Spleen (tissue), 11 donors: Measurements from ENCODE around the gene LILRA2. TPM values are rescaled to one million over a fixed set of nuclear protein-coding genes. Genes with fewer than 3 reads are reported as not detected.
"Not testable (repeated sequence)": the region's sequence is repeated elsewhere in the genome, so short reads cannot be mapped to it uniquely, and the experiment has no call there.

Source experiments
- DNase-seq: peaks from one replicate; pipeline ENCODE4 v3.0.0-alpha.2; 2020
- H3K27ac ChIP-seq, 8 donors: fragments of 200-600 bp; sonication (generic) in 7 of 8; 1 replicate in 4 of 8; 2 replicates in 4 of 8; pipeline versions ENCODE4 v1.5.0 to v1.8.0; 2016 to 2021; ENCODE audit warnings: inconsistent platforms in 4 of 8, mild to moderate bottlenecking in 4 of 8, moderate library complexity in 1 of 8
- H3K27me3 ChIP-seq, 7 donors: fragments of 200-600 bp; sonication (generic) in 6 of 7; replicated peaks in 1 of 7; 1 replicate in 4 of 7; 2 replicates in 3 of 7; pipeline versions ENCODE4 v1.5.0 to v1.8.0; 2016 to 2021; ENCODE audit warnings: inconsistent platforms in 3 of 7, mild to moderate bottlenecking in 1 of 7
- H3K36me3 ChIP-seq, 6 donors: fragments of 200-600 bp; sonication (generic) in 5 of 6; 1 replicate in 4 of 6; 2 replicates in 2 of 6; pipeline versions ENCODE4 v1.5.0 to v1.8.0; 2016 to 2021; ENCODE audit warnings: inconsistent platforms in 2 of 6
- H3K4me1 ChIP-seq, 6 donors: fragments of 200-600 bp; sonication (generic) in 5 of 6; 1 replicate in 3 of 6; 2 replicates in 3 of 6; pipeline versions ENCODE4 v1.5.0 to v1.8.0; 2016 to 2021; ENCODE audit warnings: inconsistent platforms in 3 of 6
- H3K4me3 ChIP-seq, 8 donors: fragments of 200-600 bp; sonication (generic) in 7 of 8; 1 replicate in 4 of 8; 2 replicates in 4 of 8; pipeline versions ENCODE4 v1.5.0 to v1.8.0; 2016 to 2021; ENCODE audit warnings: inconsistent platforms in 4 of 8, mild to moderate bottlenecking in 4 of 8, moderate library complexity in 2 of 8
- H3K9me3 ChIP-seq, 8 donors: fragments of 200-600 bp; sonication (generic) in 7 of 8; 1 replicate in 4 of 8; 2 replicates in 4 of 8; pipeline versions ENCODE4 v1.5.0 to v1.8.0; 2016 to 2021; ENCODE audit warnings: inconsistent platforms in 4 of 8
- POLR2A ChIP-seq, 3 donors: fragments of 450-650 bp; IDR thresholded peaks; one replicate each; pipeline ENCODE4 v1.5.1; 2017; ENCODE audit warnings: antibody characterized with exemption in 3 of 3, mild to moderate bottlenecking in 1 of 3
- POLR2AphosphoS5 ChIP-seq, 3 donors: sonication (generic); formaldehyde crosslinking; IDR thresholded peaks; one replicate each; pipeline ENCODE4 v1.5.1; 2017; ENCODE audit warnings: antibody characterized with exemption in 3 of 3
- WGBS, 5 donors: extraction: QIAGEN DNeasy Blood & Tissue Kit in 3 of 5; methylation state at CpG; one replicate each; pipeline versions ENCODE4 v1.1.5 to v1.1.7; 2013 to 2018; 5-methylcytosine and 5-hydroxymethylcytosine counted together
- intact Hi-C: fragments of 100-400 bp; cut with DNase I; formaldehyde crosslinking; loops from one replicate; pipeline ENCODE4 v1.15.0; 2023; ENCODE audit warnings: low total_unique reads
- polyA plus RNA-seq, 3 donors: library from polyadenylated mRNA; stranded (reverse); fragments of 200-250 nt; gene quantifications; one replicate each; pipeline ENCODE4 v1.2.1, GENCODE V29; 2013
- total RNA-seq, 7 donors: library from RNA; depleted of rRNA in 3 of 7; stranded (reverse); fragments of >200 nt in 3 of 7; fragmentation: NEBNext Ultra II Directional in 4 of 7; extraction: Animal tissue kit (Norgen Biotek cat#: 25700) in 4 of 7; gene quantifications; one replicate each; pipeline versions ENCODE4 v1.1.0 to v1.2.1, GENCODE V29; 2016 to 2021
- TF ChIP-seq, protein P1 (sequence below), 11 experiments: fragments of 200-600 bp in 7 of 11; fragments of 450-650 bp in 4 of 11; sonication (generic) in 4 of 11; IDR thresholded peaks in 8 of 11; conservative IDR thresholded peaks in 3 of 11; 1 replicate in 7 of 11; 2 replicates in 4 of 11; pipeline versions ENCODE4 v1.4.0 to v1.8.0; 2016 to 2021; ENCODE audit warnings: antibody characterized with exemption in 11 of 11, inconsistent platforms in 4 of 11, mild to moderate bottlenecking in 1 of 11
- donor health status: healthy with polysubstance abuse.
- donor health status: DM: no; HTN: no; CAD: no; lungs with moderate emphysema.
- donor health status: DM: no; HTN: no; CAD: no.
- donor health status: Bipolar disorder and iron deficiency.
- donor health status: healthy.
- donor health status: DM: no; HTN: no; CAD: no.
- donor health status: DM: yes; HTN: yes; CAD: no.

LILRA2 gene
- total and polyA plus RNA-seq, 10 donors, result 7.2 to 77.8 (median 46.1) TPM

DNA sequence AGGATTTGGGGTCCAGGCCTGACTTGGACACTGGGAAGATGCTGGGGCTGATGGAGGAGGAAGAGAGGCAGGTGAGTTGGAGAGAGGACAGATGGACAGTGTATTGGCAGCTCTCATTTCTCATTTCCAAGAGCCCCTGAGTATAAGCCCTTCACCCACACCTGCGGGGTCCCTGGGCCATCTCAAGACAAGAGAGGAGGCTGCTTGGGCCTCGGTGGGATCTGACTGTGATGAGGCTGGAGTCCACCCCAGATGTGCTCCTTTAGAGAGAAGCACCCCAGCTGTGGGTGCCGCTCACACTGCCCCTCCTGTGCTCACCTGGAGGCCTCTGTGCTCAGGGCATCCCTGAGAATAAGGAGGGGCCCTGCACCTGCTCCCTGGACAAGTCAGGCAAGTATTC, 3.7 kb downstream of the LILRA2 start:
- Histone ChIP-seq H3K27me3 (peaks cover 0 to 29% (median 0%) of the 10 kb centered on the region in 7 donors), H3K9me3 (peaks cover 0 to 5% (median 0%) of the 10 kb centered on the region in 8 donors), H3K36me3 (peaks cover 0 to 33% (median 0%) of the 10 kb centered on the region in 6 donors), H3K4me1 (peaks cover 0 to 50% (median 18%) of the 10 kb centered on the region in 6 donors), H3K4me3 (no peak overlapping the region), H3K27ac (no peak overlapping the region)
- no peak for DNase-seq
- TF ChIP-seq POLR2A (IDR thresholded peaks at IDR 0.05) (no peak), POLR2AphosphoS5 (IDR thresholded peaks at IDR 0.05) (no peak)
- TF ChIP-seq, protein P1, sequence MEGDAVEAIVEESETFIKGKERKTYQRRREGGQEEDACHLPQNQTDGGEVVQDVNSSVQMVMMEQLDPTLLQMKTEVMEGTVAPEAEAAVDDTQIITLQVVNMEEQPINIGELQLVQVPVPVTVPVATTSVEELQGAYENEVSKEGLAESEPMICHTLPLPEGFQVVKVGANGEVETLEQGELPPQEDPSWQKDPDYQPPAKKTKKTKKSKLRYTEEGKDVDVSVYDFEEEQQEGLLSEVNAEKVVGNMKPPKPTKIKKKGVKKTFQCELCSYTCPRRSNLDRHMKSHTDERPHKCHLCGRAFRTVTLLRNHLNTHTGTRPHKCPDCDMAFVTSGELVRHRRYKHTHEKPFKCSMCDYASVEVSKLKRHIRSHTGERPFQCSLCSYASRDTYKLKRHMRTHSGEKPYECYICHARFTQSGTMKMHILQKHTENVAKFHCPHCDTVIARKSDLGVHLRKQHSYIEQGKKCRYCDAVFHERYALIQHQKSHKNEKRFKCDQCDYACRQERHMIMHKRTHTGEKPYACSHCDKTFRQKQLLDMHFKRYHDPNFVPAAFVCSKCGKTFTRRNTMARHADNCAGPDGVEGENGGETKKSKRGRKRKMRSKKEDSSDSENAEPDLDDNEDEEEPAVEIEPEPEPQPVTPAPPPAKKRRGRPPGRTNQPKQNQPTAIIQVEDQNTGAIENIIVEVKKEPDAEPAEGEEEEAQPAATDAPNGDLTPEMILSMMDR (IDR thresholded peaks at IDR 0.05 in 8 of 11, conservative IDR thresholded peaks at IDR 0.05 in 3 of 11), result no peak
- intact Hi-C loops, result no loop called here
- 82 to 93% (median 89%) methylated on average over 3 of the region's 3 CpGs for WGBS, 5 donors

DNA sequence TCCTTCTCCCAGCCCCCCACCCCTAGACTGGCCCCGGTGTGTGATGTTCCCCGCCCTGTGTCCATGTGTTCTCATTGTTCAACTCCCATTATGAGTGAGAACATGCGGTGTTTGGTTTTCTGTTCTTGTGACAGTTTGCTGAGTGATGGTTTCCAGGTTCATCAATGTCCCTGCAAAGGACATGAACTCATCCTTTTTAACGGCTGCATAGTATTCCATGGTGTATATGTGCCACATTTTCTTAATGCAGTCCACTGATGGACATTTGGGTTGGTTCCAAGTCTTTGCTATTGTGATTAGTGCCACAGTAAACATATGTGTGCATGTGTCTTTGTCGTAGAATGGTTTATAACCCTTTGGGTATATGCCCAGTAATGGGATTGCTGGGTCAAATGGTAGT, 4.7 kb downstream of the LILRA2 start:
- WGBS, 5 donors, result 89 to 99% (median 92%) methylated on average over 5 of the region's 5 CpGs
- H3K9me3 ChIP-seq, intact Hi-C loops, H3K4me3 ChIP-seq, H3K27ac ChIP-seq, DNase-seq: not testable (repeated sequence)
- Histone ChIP-seq H3K36me3 (peaks cover 0 to 33% (median 0%) of the 10 kb centered on the region in 6 donors), H3K4me1 (peaks cover 0 to 41% (median 10%) of the 10 kb centered on the region in 6 donors), H3K27me3 (peaks cover 0 to 21% (median 0%) of the 10 kb centered on the region in 7 donors)

DNA sequence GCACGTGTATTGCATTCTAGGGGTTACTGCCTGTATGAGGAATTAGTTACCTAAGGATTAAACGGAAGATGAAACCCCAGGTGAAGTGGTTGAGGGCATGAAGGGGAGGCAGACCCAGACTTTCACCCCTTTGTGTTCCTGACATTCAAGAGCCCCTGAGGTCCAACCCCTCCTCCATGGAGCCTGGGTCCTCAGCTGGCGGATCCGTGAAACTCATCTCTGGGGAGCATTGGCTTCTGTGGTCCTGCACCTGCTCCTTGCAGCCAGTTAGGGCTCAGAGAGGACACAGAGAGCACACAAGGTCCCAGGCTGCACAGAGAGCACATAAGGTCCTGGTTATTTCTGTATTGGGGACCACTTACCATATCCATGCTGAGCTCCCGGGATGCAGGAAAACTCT, 12.8 kb downstream of the LILRA2 start:
- no peak for DNase-seq
- H3K36me3 ChIP-seq, result peaks cover 0 to 50% (median 0%) of the 10 kb centered on the region in 6 donors
- peaks cover 0 to 17% (median 9%) of the 10 kb centered on the region in 8 donors for H3K9me3 ChIP-seq
- H3K4me1 ChIP-seq, result no peaks in the 10 kb centered on the region
- H3K27me3 ChIP-seq, result peaks cover 0 to 20% (median 0%) of the 10 kb centered on the region in 7 donors
- 63 to 80% (median 68%) methylated on average over 5 of the region's 5 CpGs for WGBS, 5 donors
- H3K27ac ChIP-seq, result no peak overlapping the region
- H3K4me3 ChIP-seq, result no peak overlapping the region
- TF ChIP-seq POLR2A (IDR thresholded peaks at IDR 0.05) (no peak), POLR2AphosphoS5 (IDR thresholded peaks at IDR 0.05) (no peak)
- TF ChIP-seq, protein P1 (IDR thresholded peaks at IDR 0.05 in 8 of 11, conservative IDR thresholded peaks at IDR 0.05 in 3 of 11), result no peak
- intact Hi-C loops, result no loop called here

DNA sequence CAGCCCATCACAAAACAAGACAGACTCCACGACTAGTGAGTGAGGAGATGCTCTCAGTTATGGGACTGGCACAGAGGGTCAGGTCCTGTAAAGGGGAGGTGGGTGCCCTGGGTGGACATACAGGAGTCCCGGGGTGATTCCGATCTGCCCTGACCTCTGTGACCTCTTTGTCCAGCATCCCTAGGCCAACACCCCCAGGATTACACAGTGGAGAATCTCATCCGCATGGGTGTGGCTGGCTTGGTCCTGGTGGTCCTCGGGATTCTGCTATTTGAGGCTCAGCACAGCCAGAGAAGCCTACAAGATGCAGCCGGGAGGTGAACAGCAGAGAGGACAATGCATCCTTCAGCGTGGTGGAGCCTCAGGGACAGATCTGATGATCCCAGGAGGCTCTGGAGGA, 13.4 kb downstream of the LILRA2 start:
- intact Hi-C loops, result no loop called here
- Histone ChIP-seq H3K36me3 (peaks cover 0 to 45% (median 0%) of the 10 kb centered on the region in 6 donors), H3K27me3 (peaks cover 0 to 20% (median 0%) of the 10 kb centered on the region in 7 donors), H3K4me3 (no peak overlapping the region), H3K9me3 (peaks cover 0 to 16% (median 9%) of the 10 kb centered on the region in 8 donors), H3K27ac (no peak overlapping the region), H3K4me1 (no peaks in the 10 kb centered on the region)
- 70 to 91% (median 80%) methylated on average over 5 to 7 of the region's 7 CpGs for WGBS, 5 donors
- no peak for DNase-seq
- no peak for TF ChIP-seq POLR2AphosphoS5 (IDR thresholded peaks at IDR 0.05)

DNA sequence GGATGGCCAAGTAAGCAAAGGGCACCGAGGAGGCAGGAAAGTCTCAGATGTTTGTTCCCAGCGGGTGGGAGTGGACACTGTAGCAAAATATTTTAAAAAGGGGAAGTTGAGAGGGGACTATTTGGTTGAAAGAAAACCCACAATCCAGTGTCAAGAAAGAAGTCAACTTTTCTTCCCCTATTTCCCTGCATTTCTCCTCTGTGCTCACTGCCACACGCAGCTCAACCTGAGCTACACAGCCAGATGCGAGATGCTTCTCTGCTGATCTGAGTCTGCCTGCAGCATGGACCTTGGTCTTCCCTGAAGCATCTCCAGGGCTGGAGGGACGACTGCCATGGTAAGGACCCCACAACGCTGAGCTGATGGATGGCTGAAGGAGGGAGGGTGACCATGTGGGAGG, 19.9 kb downstream of the LILRA2 start, which contains the start of gene LILRA1:
LILRA1 (plus strand) TSS at position 188 of the 400 bp plus-strand sequence. CDS start 613 bp downstream, outside the sequence.
- 14 to 44% (median 19%) methylated on average over 6 of the region's 6 CpGs for WGBS, 5 donors
- peak; percentile 72 for DNase-seq
- H3K4me1 ChIP-seq, result peaks cover 0 to 29% (median 10%) of the 10 kb centered on the region in 6 donors
- H3K27me3 ChIP-seq, result peaks cover 0 to 35% (median 0%) of the 10 kb centered on the region in 7 donors
- peaks cover 0 to 29% (median 0%) of the 10 kb centered on the region in 6 donors for H3K36me3 ChIP-seq
- H3K9me3 ChIP-seq, result peaks cover 0 to 15% (median 9%) of the 10 kb centered on the region in 8 donors
- peak within 1 kb of the TSS in 7 of 8 donors; percentile 13 to 61 (median 32) for H3K4me3 ChIP-seq
- H3K27ac ChIP-seq, result peak within 1 kb of the TSS in 7 of 8 donors; percentile 58 to 92 (median 75)
- TF ChIP-seq POLR2AphosphoS5 (IDR thresholded peaks at IDR 0.05), result peak in 2 of 3 donors; percentile 14 to 36
- intact Hi-C loops, result not testable (repeated sequence)

DNA sequence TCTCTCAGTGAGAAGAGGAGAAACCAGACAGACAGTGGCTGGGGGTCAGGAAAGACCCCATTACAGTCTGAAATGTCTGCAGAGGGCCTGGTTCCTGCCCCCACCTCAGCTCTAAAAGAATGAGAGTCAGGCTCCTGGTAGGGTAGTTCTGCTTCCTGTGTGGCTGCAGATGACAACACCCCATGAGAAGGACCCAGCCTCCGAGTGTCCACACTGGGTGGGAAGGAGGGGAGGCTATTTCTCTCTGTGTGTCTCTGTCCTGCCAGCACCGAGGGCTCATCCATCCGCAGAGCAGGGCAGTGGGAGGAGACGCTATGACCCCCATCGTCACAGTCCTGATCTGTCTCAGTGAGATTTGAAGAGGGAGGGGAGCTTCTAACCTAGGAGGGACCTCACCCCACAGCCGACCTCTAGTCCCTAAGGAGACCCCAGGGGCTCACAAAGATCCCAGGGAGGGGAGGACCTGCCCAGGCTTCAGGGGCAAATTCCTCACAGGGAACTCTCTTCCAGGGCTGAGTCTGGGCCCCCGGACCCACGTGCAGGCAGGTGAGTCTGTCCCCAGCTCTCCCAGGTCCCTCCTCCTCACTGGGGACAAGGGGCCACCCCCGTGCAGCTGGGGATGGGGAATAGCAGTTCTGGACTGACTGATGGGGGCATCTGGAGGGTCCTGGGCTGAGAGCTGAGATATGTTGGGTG, 20.5 kb downstream of the LILRA2 start:
- H3K27ac ChIP-seq, result peak overlapping the region in 7 of 8 donors; percentile 58 to 92 (median 75)
- peak overlapping the region in 7 of 8 donors; percentile 13 to 61 (median 32) for H3K4me3 ChIP-seq
- peak; percentile 74 for DNase-seq
- peaks cover 0 to 29% (median 10%) of the 10 kb centered on the region in 6 donors for H3K4me1 ChIP-seq
- intact Hi-C loops, result not testable (repeated sequence)
- H3K9me3 ChIP-seq, result peaks cover 0 to 15% (median 9%) of the 10 kb centered on the region in 8 donors
- H3K27me3 ChIP-seq, result peaks cover 0 to 40% (median 0%) of the 10 kb centered on the region in 7 donors
- peaks cover 0 to 29% (median 0%) of the 10 kb centered on the region in 6 donors for H3K36me3 ChIP-seq
- WGBS, 5 donors, result 39 to 63% (median 60%) methylated on average over 4 to 9 of the region's 9 CpGs
